Measurements from ENCODE around the gene WDR90. TPM values are rescaled to one million over a fixed set of nuclear protein-coding genes. Genes with fewer than 3 reads are reported as not detected.

The WDR90 gene
- total and polyA plus RNA-seq, 2 of the 13 experiments (the other 11 are each of a cell fraction or from before 2014, with no cell fraction given) = 14.9 to 28.9 TPM

GRCh38 chr16:714558-715476, 65.7 kb downstream of the WDR90 start, which contains the start of gene METRN (continued):
- TF ChIP-seq SMARCC2 (IDR thresholded peaks at IDR 0.05) (no peak), ZBTB21 (CRISPR knock-in tag; IDR thresholded peaks at IDR 0.05) (no peak), PHF8 (CRISPR knock-in tag; IDR thresholded peaks at IDR 0.05) (peak; percentile 42; the same call in 1 of the 2 replicates), SP4 (CRISPR knock-in tag; IDR thresholded peaks at IDR 0.05) (peak; percentile 79), ZNF580 (CRISPR knock-in tag; IDR thresholded peaks at IDR 0.05; ENCODE audit: borderline replicate concordance, low read depth) (peak; percentile 27; the same call in 1 of the 2 replicates), TRIM24 (CRISPR knock-in tag; IDR thresholded peaks at IDR 0.05) (no peak), ZFX (CRISPR knock-in tag; IDR thresholded peaks at IDR 0.05; ENCODE audit: low read depth) (peak; percentile 54; the same call in 1 of the 2 replicates), ZNF646 (CRISPR knock-in tag; IDR thresholded peaks at IDR 0.05) (no peak), GFI1 (CRISPR knock-in tag; IDR thresholded peaks at IDR 0.05; ENCODE audit: borderline replicate concordance) (no peak), ARID4A (CRISPR knock-in tag; IDR thresholded peaks at IDR 0.05; ENCODE audit: borderline replicate concordance) (peak; percentile 44), ELF3 (CRISPR knock-in tag; IDR thresholded peaks at IDR 0.05) (no peak), SP1 (IDR thresholded peaks at IDR 0.05) (no peak), SP1 (CRISPR knock-in tag; IDR thresholded peaks at IDR 0.05) (peak; percentile 64), SALL2 (CRISPR knock-in tag; IDR thresholded peaks at IDR 0.05) (peak; percentile 43; the same call in 1 of the 2 replicates), ZIK1 (CRISPR knock-in tag; IDR thresholded peaks at IDR 0.05; ENCODE audit: borderline replicate concordance, low read depth) (no peak), TBX2 (CRISPR knock-in tag; IDR thresholded peaks at IDR 0.05; ENCODE audit: borderline replicate concordance) (peak; percentile 46; the same call in 1 of the 2 replicates), PITX1 (CRISPR knock-in tag; IDR thresholded peaks at IDR 0.05) (peak; percentile 48; the same call in 1 of the 2 replicates), KDM5B (CRISPR knock-in tag; IDR thresholded peaks at IDR 0.05; ENCODE audit: borderline replicate concordance) (0 out of 2 replicates have a peak, but pooled peaks have one; percentile 34), ZNF34 (CRISPR knock-in tag; IDR thresholded peaks at IDR 0.05; ENCODE audit: borderline replicate concordance) (no peak)
